Measurements from ENCODE around the gene IL25.

The IL25 gene

DNA sequence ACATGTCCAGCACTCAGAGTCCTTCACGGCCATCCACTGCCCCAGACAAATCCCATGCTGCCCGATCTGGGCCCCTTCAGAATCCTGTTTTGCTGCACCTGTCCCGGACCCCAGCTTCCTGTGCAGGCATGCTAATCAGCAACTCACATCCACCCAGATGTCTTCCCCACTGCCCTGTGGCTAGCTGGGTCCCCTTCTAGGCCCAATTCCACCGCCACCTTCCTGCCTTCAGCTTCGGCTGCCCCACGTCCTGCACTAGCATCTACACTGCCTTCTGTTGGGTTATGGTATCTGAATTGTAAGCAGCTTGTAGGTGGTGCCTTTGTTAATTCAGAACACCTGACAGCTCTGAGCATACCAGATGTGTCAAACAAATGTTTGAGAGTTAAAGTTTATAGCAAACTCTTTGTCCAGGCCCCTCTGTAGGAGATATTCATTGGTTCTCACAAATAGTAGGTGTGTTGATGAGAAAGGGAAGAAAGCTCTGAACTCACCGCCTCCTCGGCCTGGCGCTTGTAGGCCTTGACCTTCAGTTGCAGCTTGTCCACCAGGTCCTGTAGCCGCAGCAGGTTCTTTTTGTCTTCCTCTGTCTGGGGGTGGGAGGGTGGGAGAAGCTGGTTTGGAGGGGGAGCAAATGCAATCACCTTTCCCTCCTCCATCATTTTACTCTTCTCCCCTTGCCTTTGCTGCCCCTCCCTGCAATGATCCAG lies 10.3 kb downstream of the IL25 start (continued):
- TF ChIP-seq ISL1 (CRISPR knock-in tag; IDR thresholded peaks at IDR 0.05) (no peak), ESRRG (CRISPR knock-in tag; IDR thresholded peaks at IDR 0.05) (no peak), ZFP3 (CRISPR knock-in tag; IDR thresholded peaks at IDR 0.05) (no peak)

DNA sequence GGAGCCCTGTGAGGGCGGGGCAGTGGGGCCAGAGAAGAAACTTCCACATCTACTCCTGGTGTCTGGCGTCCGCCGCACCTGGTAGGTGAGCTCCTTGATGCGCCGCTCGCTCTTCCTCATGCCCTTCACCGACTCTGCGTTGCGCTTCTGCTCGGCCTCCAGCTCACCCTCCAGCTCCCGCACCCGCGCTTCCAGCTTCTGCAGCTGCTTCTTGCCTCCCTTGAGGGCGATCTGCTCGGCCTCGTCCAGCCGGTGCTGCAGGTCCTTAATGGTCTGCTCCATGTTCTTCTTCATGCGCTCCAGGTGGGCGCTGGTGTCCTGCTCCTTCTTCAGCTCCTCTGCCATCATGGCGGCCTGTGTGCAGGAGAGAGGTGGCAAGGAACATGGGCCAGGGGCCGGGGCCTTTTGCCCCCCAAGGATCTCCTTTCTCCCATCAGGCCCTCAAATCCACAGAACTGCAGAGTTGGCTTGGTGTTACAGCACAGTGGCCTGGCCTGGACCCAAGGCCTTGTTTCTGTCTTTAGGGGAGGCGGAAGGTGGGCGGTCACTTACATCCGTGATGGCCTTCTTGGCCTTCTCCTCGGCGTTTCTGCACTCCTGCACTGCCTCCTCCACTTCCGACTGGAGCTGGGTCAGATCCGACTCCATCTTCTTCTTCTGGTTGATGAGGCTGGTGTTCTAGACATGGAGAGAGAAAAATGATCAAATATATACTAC lies 11.9 kb downstream of the IL25 start:
- TF ChIP-seq ISL1 (CRISPR knock-in tag; IDR thresholded peaks at IDR 0.05) (no peak), RARB (CRISPR knock-in tag; IDR thresholded peaks at IDR 0.05) (no peak), GLIS3 (CRISPR knock-in tag; IDR thresholded peaks at IDR 0.05) (no peak)
- no peak for ATAC-seq

DNA sequence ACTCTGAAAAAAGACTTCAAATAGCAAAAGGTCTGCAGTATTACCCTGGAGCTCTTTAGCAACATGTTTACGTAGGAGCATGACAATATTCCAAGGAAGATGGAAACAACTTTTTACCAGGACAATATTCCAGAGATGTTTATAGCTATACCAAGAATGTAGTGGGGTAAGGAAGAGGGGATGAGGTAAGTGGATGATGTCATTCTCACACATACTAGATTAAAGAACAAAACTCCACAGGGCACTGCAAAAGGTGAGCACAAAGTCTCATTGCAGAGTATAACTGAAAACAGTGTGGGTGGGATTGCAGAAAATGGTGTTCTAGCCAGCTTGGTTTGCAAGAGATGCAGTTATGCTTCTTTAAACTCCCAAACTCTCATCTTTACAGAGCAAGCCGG lies 12.6 kb downstream of the IL25 start:
- no peak for TF ChIP-seq PPARA (CRISPR knock-in tag; IDR thresholded peaks at IDR 0.05; ENCODE audit: borderline replicate concordance)
- no peak for TF ChIP-seq ISL1 (CRISPR knock-in tag; IDR thresholded peaks at IDR 0.05)
- no peak for TF ChIP-seq ZNF565 (CRISPR knock-in tag; conservative IDR thresholded peaks at IDR 0.05; ENCODE audit: low read depth)
- TF ChIP-seq, protein P1, sequence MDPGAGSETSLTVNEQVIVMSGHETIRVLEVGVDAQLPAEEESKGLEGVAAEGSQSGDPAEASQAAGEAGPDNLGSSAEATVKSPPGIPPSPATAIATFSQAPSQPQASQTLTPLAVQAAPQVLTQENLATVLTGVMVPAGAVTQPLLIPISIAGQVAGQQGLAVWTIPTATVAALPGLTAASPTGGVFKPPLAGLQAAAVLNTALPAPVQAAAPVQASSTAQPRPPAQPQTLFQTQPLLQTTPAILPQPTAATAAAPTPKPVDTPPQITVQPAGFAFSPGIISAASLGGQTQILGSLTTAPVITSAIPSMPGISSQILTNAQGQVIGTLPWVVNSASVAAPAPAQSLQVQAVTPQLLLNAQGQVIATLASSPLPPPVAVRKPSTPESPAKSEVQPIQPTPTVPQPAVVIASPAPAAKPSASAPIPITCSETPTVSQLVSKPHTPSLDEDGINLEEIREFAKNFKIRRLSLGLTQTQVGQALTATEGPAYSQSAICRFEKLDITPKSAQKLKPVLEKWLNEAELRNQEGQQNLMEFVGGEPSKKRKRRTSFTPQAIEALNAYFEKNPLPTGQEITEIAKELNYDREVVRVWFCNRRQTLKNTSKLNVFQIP (CRISPR knock-in tag; IDR thresholded peaks at IDR 0.05; ENCODE audit: borderline replicate concordance, low read depth), result no peak
- TF ChIP-seq ZNF8 (CRISPR knock-in tag; IDR thresholded peaks at IDR 0.05), result no peak
- no peak for TF ChIP-seq ZNF70 (CRISPR knock-in tag; IDR thresholded peaks at IDR 0.05)
- TF ChIP-seq CSRNP3 (CRISPR knock-in tag; IDR thresholded peaks at IDR 0.05), result no peak
- no peak for TF ChIP-seq ZFP30 (CRISPR knock-in tag; IDR thresholded peaks at IDR 0.05)
- TF ChIP-seq ESRRG (CRISPR knock-in tag; IDR thresholded peaks at IDR 0.05), result no peak
- TF ChIP-seq, protein P2, sequence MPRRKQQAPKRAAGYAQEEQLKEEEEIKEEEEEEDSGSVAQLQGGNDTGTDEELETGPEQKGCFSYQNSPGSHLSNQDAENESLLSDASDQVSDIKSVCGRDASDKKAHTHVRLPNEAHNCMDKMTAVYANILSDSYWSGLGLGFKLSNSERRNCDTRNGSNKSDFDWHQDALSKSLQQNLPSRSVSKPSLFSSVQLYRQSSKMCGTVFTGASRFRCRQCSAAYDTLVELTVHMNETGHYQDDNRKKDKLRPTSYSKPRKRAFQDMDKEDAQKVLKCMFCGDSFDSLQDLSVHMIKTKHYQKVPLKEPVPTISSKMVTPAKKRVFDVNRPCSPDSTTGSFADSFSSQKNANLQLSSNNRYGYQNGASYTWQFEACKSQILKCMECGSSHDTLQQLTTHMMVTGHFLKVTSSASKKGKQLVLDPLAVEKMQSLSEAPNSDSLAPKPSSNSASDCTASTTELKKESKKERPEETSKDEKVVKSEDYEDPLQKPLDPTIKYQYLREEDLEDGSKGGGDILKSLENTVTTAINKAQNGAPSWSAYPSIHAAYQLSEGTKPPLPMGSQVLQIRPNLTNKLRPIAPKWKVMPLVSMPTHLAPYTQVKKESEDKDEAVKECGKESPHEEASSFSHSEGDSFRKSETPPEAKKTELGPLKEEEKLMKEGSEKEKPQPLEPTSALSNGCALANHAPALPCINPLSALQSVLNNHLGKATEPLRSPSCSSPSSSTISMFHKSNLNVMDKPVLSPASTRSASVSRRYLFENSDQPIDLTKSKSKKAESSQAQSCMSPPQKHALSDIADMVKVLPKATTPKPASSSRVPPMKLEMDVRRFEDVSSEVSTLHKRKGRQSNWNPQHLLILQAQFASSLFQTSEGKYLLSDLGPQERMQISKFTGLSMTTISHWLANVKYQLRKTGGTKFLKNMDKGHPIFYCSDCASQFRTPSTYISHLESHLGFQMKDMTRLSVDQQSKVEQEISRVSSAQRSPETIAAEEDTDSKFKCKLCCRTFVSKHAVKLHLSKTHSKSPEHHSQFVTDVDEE (CRISPR knock-in tag; IDR thresholded peaks at IDR 0.05), result no peak
- no peak for TF ChIP-seq CSDC2 (CRISPR knock-in tag; IDR thresholded peaks at IDR 0.05)
- no peak for TF ChIP-seq BACH2 (CRISPR knock-in tag; IDR thresholded peaks at IDR 0.05; ENCODE audit: borderline replicate concordance)
- TF ChIP-seq ZC3H10 (CRISPR knock-in tag; IDR thresholded peaks at IDR 0.05), result no peak
- TF ChIP-seq ZFP3 (CRISPR knock-in tag; IDR thresholded peaks at IDR 0.05), result no peak
- TF ChIP-seq PATZ1 (CRISPR knock-in tag; IDR thresholded peaks at IDR 0.05; ENCODE audit: borderline replicate concordance), result no peak
- no peak for TF ChIP-seq GLIS3 (CRISPR knock-in tag; IDR thresholded peaks at IDR 0.05)
- TF ChIP-seq ARNTL (CRISPR knock-in tag; IDR thresholded peaks at IDR 0.05; ENCODE audit: borderline replicate concordance, low read depth), result no peak
- TF ChIP-seq TCF4 (CRISPR knock-in tag; IDR thresholded peaks at IDR 0.05; ENCODE audit: borderline replicate concordance), result no peak
- no peak for TF ChIP-seq OSR1 (CRISPR knock-in tag; IDR thresholded peaks at IDR 0.05)
- no peak for TF ChIP-seq TOX (CRISPR knock-in tag; IDR thresholded peaks at IDR 0.05; ENCODE audit: borderline replicate concordance)
- ATAC-seq, result no peak
